GM18511 (cell line): Measurements from ENCODE around the gene PA2G4.
"Not testable (repeated sequence)": the region's sequence is repeated elsewhere in the genome, so short reads cannot be mapped to it uniquely, and the experiment has no call there.

Source experiments
- ATAC-seq: cut with Tn5 transposase; IDR thresholded peaks from one replicate; pipeline ENCODE4 v1.9.1; 2021; ENCODE audit warnings: mild to moderate bottlenecking, moderate library complexity; ENCODE audit not compliant: unreplicated experiment

The PA2G4 gene

GRCh38 chr12:56104109-56104814 lies at the start of gene PA2G4:
TSS of gene PA2G4 (plus strand) at chr12:56104559. CDS start at chr12:56104738, 179 bp downstream.
- peak; percentile 96 for ATAC-seq

GRCh38 chr12:56059964-56060363 lies 44.4 kb upstream of the PA2G4 start:
- not testable (repeated sequence) for ATAC-seq

GRCh38 chr12:56061982-56062381 lies 42.4 kb upstream of the PA2G4 start:
- no peak for ATAC-seq

- no peak for ATAC-seq
These were observed 41.4 kb upstream of the PA2G4 start for GRCh38 chr12:56062996-56063395.

- no peak for ATAC-seq
These were observed 32.7 kb upstream of the PA2G4 start for GRCh38 chr12:56071648-56072047.

- no peak for ATAC-seq
These were observed 30.0 kb upstream of the PA2G4 start for GRCh38 chr12:56074396-56074795.

GRCh38 chr12:56077966-56078365 lies 26.4 kb upstream of the PA2G4 start:
- not testable (repeated sequence) for ATAC-seq

- no peak for ATAC-seq
These were observed 25.9 kb upstream of the PA2G4 start for GRCh38 chr12:56078427-56078826.

GRCh38 chr12:56078931-56079722 lies 25.2 kb upstream of the PA2G4 start:
- peak; percentile 70 for ATAC-seq

- ATAC-seq = peak; percentile 43
These were observed 24.4 kb upstream of the PA2G4 start, which contains the start of gene ERBB3 for GRCh38 chr12:56079723-56080555. TSS of gene ERBB3 (plus strand) at chr12:56080165. CDS start at chr12:56080301, 136 bp downstream.

- ATAC-seq = no peak
These were observed 23.7 kb upstream of the PA2G4 start for GRCh38 chr12:56080556-56081138.

GRCh38 chr12:56081393-56082347 lies 22.7 kb upstream of the PA2G4 start:
- no peak for ATAC-seq

- ATAC-seq = no peak
These were observed 22.0 kb upstream of the PA2G4 start for GRCh38 chr12:56082382-56082781.

- no peak for ATAC-seq
These were observed 21.4 kb upstream of the PA2G4 start for GRCh38 chr12:56082967-56083366.

- ATAC-seq = no peak
These were observed 19.3 kb upstream of the PA2G4 start for GRCh38 chr12:56084958-56085543.

GRCh38 chr12:56086096-56086495 lies 18.3 kb upstream of the PA2G4 start:
- ATAC-seq = no peak

- no peak for ATAC-seq
These were observed 17.8 kb upstream of the PA2G4 start for GRCh38 chr12:56086608-56087007.

GRCh38 chr12:56087220-56087619 lies 17.1 kb upstream of the PA2G4 start:
- no peak for ATAC-seq

GRCh38 chr12:56097738-56098137 lies 6.6 kb upstream of the PA2G4 start:
- no peak for ATAC-seq
